GM12878 (cell line): ENCODE measurements around the gene WFS1. TPM values are rescaled to one million over a fixed set of nuclear protein-coding genes. Genes with fewer than 3 reads are reported as not detected.

Experiments
- ATAC-seq: fragments of 200-7000 bp; cut with Tn5 transposase; 3 replicates; pipeline ENCODE4 v1.9.1; 2020; ENCODE audit warnings: mild to moderate bottlenecking, moderate library complexity
- BruUV-seq: library from RNA; stranded (reverse); fragments of 400-500 nt; replicated peaks from 2 replicates; lab custom pipeline; 2021; lab: Mats Ljungman, UMichigan
- CTCF ChIA-PET: fragments of 300-600 bp; sonication (Branson Sonifier 250); formaldehyde crosslinking; extraction: SDS; loops from one replicate; lab custom pipeline; 2021; ENCODE audit warnings: inconsistent platforms; lab: Yijun Ruan, JAX
- POLR2A ChIA-PET: fragments of 350-600 bp; formaldehyde crosslinking; extraction: SDS; loops from one replicate; lab custom pipeline; 2021; ENCODE audit warnings: inconsistent platforms; lab: Charles Lee
- RAD21 ChIA-PET: fragments of 300-600 bp; sonication (Branson Sonifier 250); formaldehyde crosslinking; loops from one replicate; lab custom pipeline; 2023; ENCODE audit warnings: antibody characterized with exemption; ENCODE audit not compliant: unreplicated experiment; lab: Charles Lee
- SMC1A ChIA-PET: fragments of 300-600 bp; sonication (Branson Sonifier 250); formaldehyde crosslinking; loops from one replicate; lab custom pipeline; 2023; ENCODE audit not compliant: unreplicated experiment, uncharacterized antibody; lab: Charles Lee
- DNase-seq: peaks from one replicate; pipeline ENCODE4 v3.0.0-alpha.2; 2011; ENCODE audit warnings: low read depth, low spot score
- FAIRE-seq: peaks from 3 replicates; lab custom pipeline; 2011; peaks lifted over from hg19 to GRCh38; lab: Jason Lieb, UNC
- H2AFZ ChIP-seq: 2 replicates; pipeline ENCODE4 v1.6.0; 2011; ENCODE audit warnings: low read depth, low read length, control low read depth; ENCODE audit not compliant: control insufficient read depth
- H3K27ac ChIP-seq: 2 replicates; pipeline ENCODE4 v1.5.1; 2011; ENCODE audit warnings: control low read depth; ENCODE audit not compliant: control insufficient read depth, insufficient read depth
- H3K27me3 ChIP-seq, 2 experiments: replicated peaks in 1 of 2; 2 replicates each; pipeline versions ENCODE4 v1.6.0 to v1.6.1; 2011; ENCODE audit warnings: low read length in 1 of 2; ENCODE audit not compliant: control insufficient read depth in 2 of 2, insufficient read depth in 2 of 2
- H3K36me3 ChIP-seq, 2 experiments: 2 replicates each; pipeline ENCODE4 v1.5.1; 2011; ENCODE audit warnings: low read length in 1 of 2; ENCODE audit not compliant: control insufficient read depth in 2 of 2, insufficient read depth in 2 of 2
- H3K4me1 ChIP-seq: 2 replicates; pipeline ENCODE4 v1.6.1; 2011; ENCODE audit warnings: mild to moderate bottlenecking, low read length, moderate library complexity, mixed read lengths; ENCODE audit not compliant: control insufficient read depth, insufficient read depth
- H3K4me2 ChIP-seq: 2 replicates; pipeline ENCODE4 v1.6.0; 2011; ENCODE audit warnings: control low read depth; ENCODE audit not compliant: control insufficient read depth, insufficient read depth
- H3K4me3 ChIP-seq: fragments of 200-600 bp; sonication (generic); 2 replicates; pipeline ENCODE4 v1.5.1; 2016
- H3K79me2 ChIP-seq: 2 replicates; pipeline ENCODE4 v1.6.0; 2011; ENCODE audit warnings: low read length; ENCODE audit not compliant: control insufficient read depth, insufficient read depth
- H3K9ac ChIP-seq: 2 replicates; pipeline ENCODE4 v1.8.0; 2011; ENCODE audit warnings: low read length, control low read depth, mixed read lengths; ENCODE audit not compliant: control insufficient read depth, insufficient read depth
- H3K9me3 ChIP-seq: replicated peaks from 3 replicates; pipeline ENCODE4 v1.5.1; 2011; ENCODE audit warnings: mild to moderate bottlenecking, low read length; ENCODE audit not compliant: control insufficient read depth, insufficient read depth
- H4K20me1 ChIP-seq: 2 replicates; pipeline ENCODE4 v1.6.0; 2011; ENCODE audit not compliant: control insufficient read depth, insufficient read depth
- CHD4 ChIP-seq: fragments of 200-600 bp; sonication (generic); IDR thresholded peaks from 2 replicates; pipeline ENCODE4 v1.6.1; 2016; ENCODE audit warnings: mild to moderate bottlenecking
- CREB1 ChIP-seq: IDR thresholded peaks from 2 replicates; pipeline ENCODE4 v1.6.1; 2012; ENCODE audit warnings: low read depth, mild to moderate bottlenecking, inconsistent platforms
- FOXM1 ChIP-seq: IDR thresholded peaks from 2 replicates; pipeline ENCODE4 v1.6.1; 2012; ENCODE audit warnings: low read depth, mild to moderate bottlenecking, inconsistent platforms, low read length, moderate library complexity
- NBN ChIP-seq: fragments of 450-650 bp; IDR thresholded peaks from 2 replicates; pipeline ENCODE4 v1.6.1; 2016
- NFIC ChIP-seq: IDR thresholded peaks from 2 replicates; pipeline ENCODE4 v1.6.1; 2012; ENCODE audit warnings: low read depth, mild to moderate bottlenecking, inconsistent platforms, low read length, moderate library complexity
- NFYB ChIP-seq: IDR thresholded peaks from 2 replicates; pipeline ENCODE4 v1.6.1; 2011; ENCODE audit warnings: low read depth, mild to moderate bottlenecking, low read length, improper control_type of control experiment, moderate library complexity; ENCODE audit not compliant: insufficient read depth
- PAX5 ChIP-seq: IDR thresholded peaks from 2 replicates; pipeline ENCODE4 v1.6.1; 2011; ENCODE audit warnings: low read depth, low read length, borderline replicate concordance
- POLR2A ChIP-seq: IDR thresholded peaks from 2 replicates; pipeline ENCODE4 v1.6.1; 2011; ENCODE audit warnings: low read depth, mild to moderate bottlenecking, low read length
- SMAD5 ChIP-seq: IDR thresholded peaks from 2 replicates; pipeline ENCODE4 v1.6.1; 2016; ENCODE audit warnings: antibody characterized with exemption, low read depth
- SMC3 ChIP-seq: IDR thresholded peaks from 2 replicates; pipeline ENCODE4 v1.6.1; 2011; ENCODE audit warnings: low read length, improper control_type of control experiment, borderline replicate concordance
- SP1 ChIP-seq: IDR thresholded peaks from one replicate; pipeline ENCODE4 v1.6.1; 2011; ENCODE audit warnings: low read depth, low read length
- STAT1 ChIP-seq: fragments of 450-650 bp; conservative IDR thresholded peaks from 2 replicates; pipeline ENCODE4 v1.6.1; 2014; ENCODE audit warnings: antibody characterized with exemption, mild to moderate bottlenecking
- SUZ12 ChIP-seq: fragments of 200-600 bp; sonication (generic); IDR thresholded peaks from one replicate; pipeline ENCODE4 v1.6.1; 2018; ENCODE audit warnings: antibody characterized with exemption, mild to moderate bottlenecking; ENCODE audit not compliant: unreplicated experiment
- TCF3 ChIP-seq: IDR thresholded peaks from 2 replicates; pipeline ENCODE4 v1.6.1; 2012; ENCODE audit warnings: low read depth, mild to moderate bottlenecking, low read length, borderline replicate concordance; ENCODE audit not compliant: insufficient read depth
- WGBS: methylation state at CpG from one replicate; pipeline ENCODE4 v1.1.6; 2016; ENCODE audit warnings: low lambda C conversion rate; ENCODE audit not compliant: insufficient replicate concordance, insufficient coverage; ENCODE audit errors: missing lambda C conversion rate; 5-methylcytosine and 5-hydroxymethylcytosine counted together
- in situ Hi-C: fragments of 300-500 bp; cut with MboI; formaldehyde crosslinking; loops from 9 replicates; pipeline ENCODE4 v1.14.3; 2018; ENCODE audit warnings: mixed read lengths
- intact Hi-C: fragments of 100-400 bp; cut with micrococcal nuclease; formaldehyde crosslinking; loops from one replicate; pipeline ENCODE4 v1.14.2; 2022; ENCODE audit not compliant: unreplicated experiment
- polyA plus RNA-seq, 11 experiments: library from polyadenylated mRNA; depleted of rRNA in 4 of 11; unstranded in 6 of 11; stranded (reverse) in 5 of 11; fragments of >200 nt; fragmentation: Nextera tagmentation in 4 of 11; fragmentation: Illumina TruSeq in 1 of 11; extraction: Ambion mirVana in 4 of 11; extraction: Trizol in 1 of 11; gene quantifications; 1 replicate in 1 of 11; 2 replicates in 10 of 11; pipeline versions ENCODE4 v1.2.1 to v1.2.3, GENCODE V29; 2011 to 2016; ENCODE audit warnings: inconsistent platforms in 2 of 11, missing spikeins in 2 of 11, low read depth in 1 of 11
- total RNA-seq, 4 experiments: library from RNA; depleted of rRNA in 3 of 4; stranded (reverse); fragments of >200 nt in 3 of 4; fragmentation: Illumina TruSeq in 1 of 4; extraction: Trizol in 1 of 4; gene quantifications; 2 replicates each; pipeline versions ENCODE4 v1.2.1 to v1.2.3, GENCODE V29; 2013 to 2021
- TF ChIP-seq, protein P1 (sequence below), 3 experiments: IDR thresholded peaks in 2 of 3; conservative IDR thresholded peaks in 1 of 3; 2 replicates each; pipeline ENCODE4 v1.5.1; 2011; ENCODE audit warnings: low read depth in 3 of 3, low read length in 3 of 3, mild to moderate bottlenecking in 3 of 3, control low read depth in 2 of 3, moderate library complexity in 2 of 3, inconsistent platforms in 1 of 3, mixed read lengths in 1 of 3; ENCODE audit not compliant: control insufficient read depth in 2 of 3, insufficient read depth in 1 of 3; ENCODE audit errors: extremely low read depth in 1 of 3

WFS1 gene
- total and polyA plus RNA-seq, 10 of the 15 experiments (the other 5 are each of a cell fraction or from before 2014, with no cell fraction given): 0.31 to 4.7 (median 2.0) TPM

DNA sequence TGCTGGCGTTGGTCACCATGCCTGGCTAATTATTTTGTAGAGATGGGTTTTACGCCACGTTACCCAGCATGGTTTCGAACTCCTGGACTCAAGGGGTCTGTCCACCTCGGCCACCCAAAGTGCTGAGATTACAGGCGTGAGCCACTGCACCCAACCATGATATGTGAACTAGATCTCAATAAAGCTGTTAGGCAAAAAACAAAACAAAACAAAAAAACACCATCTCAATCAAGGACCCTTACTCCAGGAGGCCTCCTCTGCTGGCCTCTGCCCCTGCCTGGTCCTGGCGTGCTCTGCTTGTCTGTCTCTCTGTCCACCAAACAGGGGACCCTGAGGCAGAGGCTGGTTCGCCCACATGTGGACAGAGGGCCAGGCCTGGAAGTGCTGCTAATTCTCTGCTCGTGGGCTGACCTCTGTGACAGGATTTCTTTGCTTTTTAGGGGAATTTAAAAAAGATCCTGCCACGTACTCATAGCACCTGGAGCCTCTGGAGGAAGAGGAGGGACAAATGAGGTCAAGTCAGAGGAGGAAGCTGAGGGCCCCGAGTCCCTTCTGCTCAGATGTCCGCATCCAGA, 32.7 kb upstream of the WFS1 start:
- POLR2A ChIA-PET: no interaction called here
- H3K4me1 ChIP-seq: no peaks in the 10 kb centered on the region
- TF ChIP-seq NBN: no peak
- no peak for TF ChIP-seq SP1
- TF ChIP-seq STAT1: no peak
- TF ChIP-seq CHD4: no peak
- no peak for TF ChIP-seq SMAD5
- no peak for TF ChIP-seq SUZ12
- TF ChIP-seq, all 136 proteins: peak for 0
- intact Hi-C loops (no loop called here), in situ Hi-C loops (no loop called here)
- Histone ChIP-seq H3K9ac (no peak overlapping the region), H3K36me3 (no peaks in the 10 kb centered on the region), H2AFZ (no peak overlapping the region), H3K27me3 (no peaks in the 10 kb centered on the region; a peak in 2 of 4 replicates), H3K9me3 (no peaks in the 10 kb centered on the region), H4K20me1 (no peaks in the 10 kb centered on the region), H3K27ac (no peak overlapping the region), H3K4me3 (no peak overlapping the region), H3K79me2 (no peaks in the 10 kb centered on the region), H3K4me2 (no peak overlapping the region)
- DNase-seq (no peak), FAIRE-seq (no peak), ATAC-seq (no peak)
- BruUV-seq: no TSS peak
- ChIA-PET RAD21 (no interaction called here), SMC1A (no interaction called here), CTCF (interaction anchor here (1.1 kb wide), 1 partner anchor 30 kb away, joined by 3 read pairs; no protein-coding TSS in a partner anchor)
- 31% methylated on average over 12 of the region's 12 CpGs for WGBS

DNA sequence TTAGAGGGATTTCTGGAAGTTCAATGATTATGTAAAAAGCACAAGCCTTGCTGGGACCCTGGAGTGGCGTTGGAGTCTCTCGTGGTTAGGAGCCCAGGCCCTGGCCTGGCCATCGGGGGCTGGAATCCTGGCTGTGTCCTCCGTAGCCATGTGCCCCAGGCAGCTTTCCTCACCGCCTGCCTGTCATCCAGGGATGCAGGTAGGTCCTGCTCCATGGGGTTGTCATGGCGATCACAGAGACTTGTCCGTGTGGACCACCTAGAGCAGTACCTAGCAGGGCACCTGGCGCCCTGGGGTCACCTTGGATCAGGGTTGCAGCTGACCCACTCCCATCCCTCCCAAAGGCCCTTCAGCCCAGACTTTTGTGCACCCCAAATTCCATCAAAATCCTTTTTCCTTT, 30.2 kb upstream of the WFS1 start:
- no peak overlapping the region for H3K27ac ChIP-seq
- H4K20me1 ChIP-seq: no peaks in the 10 kb centered on the region
- DNase-seq (no peak), ATAC-seq (no peak), FAIRE-seq (no peak)
- ChIA-PET POLR2A (no interaction called here), RAD21 (no interaction called here), SMC1A (interaction anchor here (0.6 to 2.4 kb wide), 3 partner anchors 10 to 167 kb away, joined by 3 to 9 read pairs (median 3); no protein-coding TSS in a partner anchor), CTCF (interaction anchor here (1.0 to 1.7 kb wide), 2 partner anchors 11 to 92 kb away, joined by 3 to 9 read pairs; no protein-coding TSS in a partner anchor)
- no TSS peak for BruUV-seq
- intact Hi-C loops (no loop called here), in situ Hi-C loops (no loop called here)
- no peaks in the 10 kb centered on the region for H3K79me2 ChIP-seq
- no peak overlapping the region for H3K4me3 ChIP-seq
- H3K9me3 ChIP-seq: peaks cover 7% of the 10 kb centered on the region; the same call in 2 of the 3 replicates
- 27% methylated on average over 8 of the region's 8 CpGs for WGBS
- no peaks in the 10 kb centered on the region for H3K36me3 ChIP-seq
- no peak overlapping the region for H3K9ac ChIP-seq
- no peak overlapping the region for H3K4me2 ChIP-seq
- H2AFZ ChIP-seq: no peak overlapping the region
- H3K27me3 ChIP-seq: no peaks in the 10 kb centered on the region; a peak in 2 of 4 replicates
- H3K4me1 ChIP-seq: no peaks in the 10 kb centered on the region
- no peak for TF ChIP-seq CREB1
- TF ChIP-seq TCF3: no peak
- TF ChIP-seq POLR2A: no peak
- TF ChIP-seq FOXM1: no peak
- TF ChIP-seq SMC3: no peak
- TF ChIP-seq PAX5: no peak
- no peak for TF ChIP-seq NFYB
- TF ChIP-seq, protein P1, sequence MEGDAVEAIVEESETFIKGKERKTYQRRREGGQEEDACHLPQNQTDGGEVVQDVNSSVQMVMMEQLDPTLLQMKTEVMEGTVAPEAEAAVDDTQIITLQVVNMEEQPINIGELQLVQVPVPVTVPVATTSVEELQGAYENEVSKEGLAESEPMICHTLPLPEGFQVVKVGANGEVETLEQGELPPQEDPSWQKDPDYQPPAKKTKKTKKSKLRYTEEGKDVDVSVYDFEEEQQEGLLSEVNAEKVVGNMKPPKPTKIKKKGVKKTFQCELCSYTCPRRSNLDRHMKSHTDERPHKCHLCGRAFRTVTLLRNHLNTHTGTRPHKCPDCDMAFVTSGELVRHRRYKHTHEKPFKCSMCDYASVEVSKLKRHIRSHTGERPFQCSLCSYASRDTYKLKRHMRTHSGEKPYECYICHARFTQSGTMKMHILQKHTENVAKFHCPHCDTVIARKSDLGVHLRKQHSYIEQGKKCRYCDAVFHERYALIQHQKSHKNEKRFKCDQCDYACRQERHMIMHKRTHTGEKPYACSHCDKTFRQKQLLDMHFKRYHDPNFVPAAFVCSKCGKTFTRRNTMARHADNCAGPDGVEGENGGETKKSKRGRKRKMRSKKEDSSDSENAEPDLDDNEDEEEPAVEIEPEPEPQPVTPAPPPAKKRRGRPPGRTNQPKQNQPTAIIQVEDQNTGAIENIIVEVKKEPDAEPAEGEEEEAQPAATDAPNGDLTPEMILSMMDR (IDR thresholded peaks at IDR 0.05 in 2 of 3, conservative IDR thresholded peaks at IDR 0.05 in 1 of 3; ENCODE audit: control insufficient read depth in 2 of 3, extremely low read depth in 1 of 3, insufficient read depth in 1 of 3, low read depth in 3 of 3, low read length in 3 of 3): no peak
- TF ChIP-seq NFIC: no peak
